ENCODE results near the gene PRR23B. TPM values are rescaled to one million over a fixed set of nuclear protein-coding genes. Genes with fewer than 3 reads are reported as not detected.

PRR23B gene
- total and polyA plus RNA-seq, 2 donors (not counting 1 experiment from before 2014, with no cell fraction given), result not detected

GRCh38 chr3:138971766-138972320, 48.9 kb downstream of the PRR23B start:
- no peaks in the 10 kb centered on the region for H3K9me3 ChIP-seq (ENCODE audit: control extremely low read depth in 1 of 3, control insufficient read depth in 2 of 3, insufficient read depth in 1 of 3, low read length in 2 of 3)
- Mint-ChIP-seq H3K4me1 (no peaks in the 10 kb centered on the region), H3K27ac (no peak overlapping the region), H3K27me3 (peaks cover 23% of the 10 kb centered on the region), H3K4me3 (no peak overlapping the region), H3K9me3 (ENCODE audit: insufficient read depth) (no peaks in the 10 kb centered on the region)
- no peak overlapping the region for H3K4me2 ChIP-seq (replicated peaks; ENCODE audit: low read depth, low read length, poor library complexity, severe bottlenecking)
- H3K9ac ChIP-seq (ENCODE audit: low read length), result no peak overlapping the region
- DNase-seq (no peak), ATAC-seq (ENCODE audit: low read depth) (no peak)
- intact Hi-C loops (cut with micrococcal nuclease), result no loop called here
- H3K27ac ChIP-seq (ENCODE audit: low read length in 2 of 2), result no peak overlapping the region
- H3K4me3 ChIP-seq (ENCODE audit: control extremely low read depth in 1 of 5, extremely low read depth in 1 of 5, insufficient read depth in 1 of 5, low read depth in 2 of 5, low read length in 4 of 5), result no peak overlapping the region
- H3K79me2 ChIP-seq (ENCODE audit: control insufficient read depth, insufficient read depth, low read length), result no peaks in the 10 kb centered on the region
- H3K27me3 ChIP-seq (replicated peaks in 1 of 4; ENCODE audit: control extremely low read depth in 1 of 4, control insufficient read depth in 3 of 4, insufficient read depth in 4 of 4, low read length in 3 of 4), result no peaks in the 10 kb centered on the region
- TF ChIP-seq, protein P1, sequence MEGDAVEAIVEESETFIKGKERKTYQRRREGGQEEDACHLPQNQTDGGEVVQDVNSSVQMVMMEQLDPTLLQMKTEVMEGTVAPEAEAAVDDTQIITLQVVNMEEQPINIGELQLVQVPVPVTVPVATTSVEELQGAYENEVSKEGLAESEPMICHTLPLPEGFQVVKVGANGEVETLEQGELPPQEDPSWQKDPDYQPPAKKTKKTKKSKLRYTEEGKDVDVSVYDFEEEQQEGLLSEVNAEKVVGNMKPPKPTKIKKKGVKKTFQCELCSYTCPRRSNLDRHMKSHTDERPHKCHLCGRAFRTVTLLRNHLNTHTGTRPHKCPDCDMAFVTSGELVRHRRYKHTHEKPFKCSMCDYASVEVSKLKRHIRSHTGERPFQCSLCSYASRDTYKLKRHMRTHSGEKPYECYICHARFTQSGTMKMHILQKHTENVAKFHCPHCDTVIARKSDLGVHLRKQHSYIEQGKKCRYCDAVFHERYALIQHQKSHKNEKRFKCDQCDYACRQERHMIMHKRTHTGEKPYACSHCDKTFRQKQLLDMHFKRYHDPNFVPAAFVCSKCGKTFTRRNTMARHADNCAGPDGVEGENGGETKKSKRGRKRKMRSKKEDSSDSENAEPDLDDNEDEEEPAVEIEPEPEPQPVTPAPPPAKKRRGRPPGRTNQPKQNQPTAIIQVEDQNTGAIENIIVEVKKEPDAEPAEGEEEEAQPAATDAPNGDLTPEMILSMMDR (IDR thresholded peaks at IDR 0.05), result no peak
- TF ChIP-seq EZH2 (IDR thresholded peaks at IDR 0.05; ENCODE audit: borderline replicate concordance, insufficient read depth, low read depth, low read length, poor library complexity, severe bottlenecking), result no peak
- H3K36me3 ChIP-seq (replicated peaks in 1 of 2; ENCODE audit: control extremely low read depth in 1 of 2, control insufficient read depth in 1 of 2, extremely low read depth in 1 of 2, insufficient read depth in 2 of 2, low read length in 1 of 2), result no peaks in the 10 kb centered on the region
- POLR2A ChIA-PET, result no interaction called here
- 90% methylated on average over 2 of the region's 6 CpGs for WGBS (ENCODE audit: insufficient coverage)
- CTCF ChIA-PET, result no interaction called here
- H2AFZ ChIP-seq (ENCODE audit: insufficient read depth, low read depth, low read length, poor library complexity, severe bottlenecking), result no peak overlapping the region
- no peaks in the 10 kb centered on the region for H4K20me1 ChIP-seq (ENCODE audit: control insufficient read depth, insufficient read depth, low read length, poor library complexity, severe bottlenecking)
- no peaks in the 10 kb centered on the region for H3K4me1 ChIP-seq (ENCODE audit: control insufficient read depth in 2 of 2, insufficient read depth in 2 of 2, low read length in 2 of 2)

Other genes with a start within 250 kb of the PRR23B start
- 29.4 and 35.1 TPM in 2 replicates for gene PIK3CB, start 186.0 kb downstream of the PRR23B start, total RNA-seq
- 3.6 and 6.3 TPM in 2 replicates for gene PIK3CB, start 186.0 kb downstream of the PRR23B start, polyA plus RNA-seq
- gene FOXL2, start 73.8 kb downstream of the PRR23B start, total RNA-seq, result not detected in 2 replicates
- not detected in 2 replicates for gene FOXL2, start 73.8 kb downstream of the PRR23B start, polyA plus RNA-seq
- not detected in 2 replicates for gene FOXL2NB, start 73.7 kb downstream of the PRR23B start, total RNA-seq
- not detected in 2 replicates for gene FOXL2NB, start 73.7 kb downstream of the PRR23B start, polyA plus RNA-seq
- gene PRR23A, start 14.7 kb downstream of the PRR23B start, total RNA-seq, result not detected in 2 replicates
- gene PRR23A, start 14.7 kb downstream of the PRR23B start, polyA plus RNA-seq, result not detected in 2 replicates
- not detected in 2 replicates for gene PRR23C, start 24.0 kb upstream of the PRR23B start, total RNA-seq
- not detected in 2 replicates for gene PRR23C, start 24.0 kb upstream of the PRR23B start, polyA plus RNA-seq

Data from B cell (primary cell).